Measurements from ENCODE around the gene JAG1. TPM values are rescaled to one million over a fixed set of nuclear protein-coding genes. Genes with fewer than 3 reads are reported as not detected.

Gene JAG1
- total RNA-seq, 1 donor from 2014 or later: 227 TPM

Other genes with a start within 250 kb of the JAG1 start
- gene MKKS, start 239.8 kb downstream of the JAG1 start, total RNA-seq: 3.6 and 3.7 TPM in 2 replicates
- 1.7 and 2.6 TPM in 2 replicates for gene SLX4IP, start 238.7 kb downstream of the JAG1 start, total RNA-seq

Data from lung microvascular endothelial cell (primary cell).